DND-41 (cell line): Measurements from ENCODE around the gene TAC1.

ENCODE experiments used
- ATAC-seq: fragments of 200-7000 bp; cut with Tn5 transposase; 3 replicates; pipeline ENCODE4 v1.9.1; 2021; ENCODE audit warnings: low read depth; ENCODE audit not compliant: insufficient read depth
- DNase-seq: peaks from one replicate; pipeline ENCODE4 v3.0.0-alpha.2; 2020
- H2AFZ ChIP-seq: 2 replicates; pipeline ENCODE4 v1.6.0; 2012; ENCODE audit warnings: low read depth, low read length
- H3K27ac ChIP-seq: 2 replicates; pipeline ENCODE4 v1.5.1; 2012; ENCODE audit warnings: low read length, inconsistent platforms
- H3K27me3 ChIP-seq: fragments of 200-600 bp; sonication (generic); 2 replicates; pipeline ENCODE4 v1.6.0; 2012; ENCODE audit warnings: low read length, mild to moderate bottlenecking, inconsistent platforms; ENCODE audit not compliant: insufficient read depth, poor library complexity
- H3K36me3 ChIP-seq: 2 replicates; pipeline ENCODE4 v1.5.1; 2012; ENCODE audit warnings: low read length, inconsistent platforms; ENCODE audit not compliant: insufficient read depth
- H3K4me1 ChIP-seq: 2 replicates; pipeline ENCODE4 v1.5.1; 2012; ENCODE audit warnings: mild to moderate bottlenecking, low read length; ENCODE audit not compliant: insufficient read depth
- H3K4me2 ChIP-seq: 2 replicates; pipeline ENCODE4 v1.6.0; 2012; ENCODE audit warnings: mild to moderate bottlenecking, moderate library complexity, low read length, inconsistent platforms; ENCODE audit not compliant: insufficient read depth
- H3K4me3 ChIP-seq, 2 experiments: fragments of 200-600 bp in 1 of 2; shearing (Covaris generic) in 1 of 2; 2 replicates each; pipeline ENCODE4 v1.5.1; 2012 to 2016; ENCODE audit warnings: inconsistent platforms in 2 of 2, low read length in 2 of 2, mild to moderate bottlenecking in 2 of 2, low read depth in 1 of 2, moderate library complexity in 1 of 2
- H3K79me2 ChIP-seq: 2 replicates; pipeline ENCODE4 v1.6.0; 2012; ENCODE audit warnings: low read length, inconsistent platforms; ENCODE audit not compliant: insufficient read depth
- H3K9ac ChIP-seq: 2 replicates; pipeline ENCODE4 v1.6.0; 2012; ENCODE audit warnings: low read depth, mild to moderate bottlenecking, inconsistent platforms, low read length, moderate library complexity
- H3K9me3 ChIP-seq: 2 replicates; pipeline ENCODE4 v1.5.1; 2012; ENCODE audit warnings: low read length, moderate library complexity, mild to moderate bottlenecking, inconsistent platforms; ENCODE audit not compliant: insufficient read depth, severe bottlenecking
- H4K20me1 ChIP-seq: 2 replicates; pipeline ENCODE4 v1.6.0; 2012; ENCODE audit warnings: low read length; ENCODE audit not compliant: insufficient read depth
- EZH2 ChIP-seq: IDR thresholded peaks from 3 replicates; pipeline ENCODE4 v1.6.1; 2012; ENCODE audit warnings: borderline replicate concordance, low read depth, mild to moderate bottlenecking, moderate library complexity, low read length, inconsistent platforms; ENCODE audit not compliant: severe bottlenecking
- TF ChIP-seq, protein P1 (sequence below): IDR thresholded peaks from 2 replicates; pipeline ENCODE4 v1.5.1; 2012; ENCODE audit warnings: borderline replicate concordance, low read length, moderate library complexity, mild to moderate bottlenecking; ENCODE audit not compliant: poor library complexity, severe bottlenecking; ENCODE audit errors: extremely low read depth

TAC1 gene

DNA sequence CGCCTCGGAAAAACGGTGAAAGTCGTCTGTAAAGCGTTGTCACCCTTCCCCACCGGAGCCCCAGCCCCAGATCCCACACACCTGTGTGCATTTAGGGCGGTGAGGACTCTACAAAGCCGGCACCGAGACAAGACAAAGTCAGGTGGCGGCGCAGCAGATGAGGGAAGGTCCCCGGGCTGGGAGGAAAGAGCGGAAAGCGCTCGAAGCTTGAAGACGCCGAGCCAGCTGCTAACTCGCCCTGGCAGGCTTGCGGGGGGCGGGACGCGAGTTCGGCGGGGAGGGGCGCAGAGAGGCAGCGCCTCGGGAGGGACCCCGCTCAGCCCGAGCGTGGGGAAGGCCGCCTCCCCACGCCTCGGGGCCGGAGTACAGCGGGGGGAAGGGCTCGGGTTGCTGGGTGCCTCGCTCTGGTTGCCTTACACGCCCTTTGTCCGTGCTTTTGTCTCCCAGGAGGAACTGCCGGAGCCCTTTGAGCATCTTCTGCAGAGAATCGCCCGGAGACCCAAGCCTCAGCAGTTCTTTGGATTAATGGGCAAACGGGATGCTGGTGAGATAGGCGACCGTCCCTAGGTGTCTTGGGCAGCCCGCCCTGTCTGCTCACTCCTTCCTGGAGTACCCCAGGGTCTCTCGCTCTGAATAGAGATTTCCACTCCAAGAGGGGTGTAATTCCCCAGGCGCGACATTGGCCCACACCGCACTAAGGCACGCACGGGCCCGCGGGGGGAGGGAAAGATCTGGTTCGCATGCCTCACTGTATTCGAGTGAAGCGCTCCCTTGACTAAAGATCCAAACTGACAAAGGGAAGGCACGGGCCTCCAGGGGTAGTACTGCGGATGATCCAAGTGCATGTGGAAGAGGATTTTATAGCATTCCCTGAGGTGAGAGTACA is 1.6 kb downstream of the TAC1 start:
- no peak for TF ChIP-seq EZH2
- TF ChIP-seq, protein P1, sequence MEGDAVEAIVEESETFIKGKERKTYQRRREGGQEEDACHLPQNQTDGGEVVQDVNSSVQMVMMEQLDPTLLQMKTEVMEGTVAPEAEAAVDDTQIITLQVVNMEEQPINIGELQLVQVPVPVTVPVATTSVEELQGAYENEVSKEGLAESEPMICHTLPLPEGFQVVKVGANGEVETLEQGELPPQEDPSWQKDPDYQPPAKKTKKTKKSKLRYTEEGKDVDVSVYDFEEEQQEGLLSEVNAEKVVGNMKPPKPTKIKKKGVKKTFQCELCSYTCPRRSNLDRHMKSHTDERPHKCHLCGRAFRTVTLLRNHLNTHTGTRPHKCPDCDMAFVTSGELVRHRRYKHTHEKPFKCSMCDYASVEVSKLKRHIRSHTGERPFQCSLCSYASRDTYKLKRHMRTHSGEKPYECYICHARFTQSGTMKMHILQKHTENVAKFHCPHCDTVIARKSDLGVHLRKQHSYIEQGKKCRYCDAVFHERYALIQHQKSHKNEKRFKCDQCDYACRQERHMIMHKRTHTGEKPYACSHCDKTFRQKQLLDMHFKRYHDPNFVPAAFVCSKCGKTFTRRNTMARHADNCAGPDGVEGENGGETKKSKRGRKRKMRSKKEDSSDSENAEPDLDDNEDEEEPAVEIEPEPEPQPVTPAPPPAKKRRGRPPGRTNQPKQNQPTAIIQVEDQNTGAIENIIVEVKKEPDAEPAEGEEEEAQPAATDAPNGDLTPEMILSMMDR: no peak
- Histone ChIP-seq H3K79me2 (no peaks in the 10 kb centered on the region), H3K4me2 (no peak overlapping the region), H3K4me3 (no peak overlapping the region), H3K9ac (no peak overlapping the region), H3K4me1 (no peaks in the 10 kb centered on the region), H2AFZ (no peak overlapping the region), H3K27ac (no peak overlapping the region), H4K20me1 (no peaks in the 10 kb centered on the region), H3K9me3 (no peaks in the 10 kb centered on the region), H3K36me3 (no peaks in the 10 kb centered on the region), H3K27me3 (no peaks in the 10 kb centered on the region)
- ATAC-seq: no peak
- no peak for DNase-seq

DNA sequence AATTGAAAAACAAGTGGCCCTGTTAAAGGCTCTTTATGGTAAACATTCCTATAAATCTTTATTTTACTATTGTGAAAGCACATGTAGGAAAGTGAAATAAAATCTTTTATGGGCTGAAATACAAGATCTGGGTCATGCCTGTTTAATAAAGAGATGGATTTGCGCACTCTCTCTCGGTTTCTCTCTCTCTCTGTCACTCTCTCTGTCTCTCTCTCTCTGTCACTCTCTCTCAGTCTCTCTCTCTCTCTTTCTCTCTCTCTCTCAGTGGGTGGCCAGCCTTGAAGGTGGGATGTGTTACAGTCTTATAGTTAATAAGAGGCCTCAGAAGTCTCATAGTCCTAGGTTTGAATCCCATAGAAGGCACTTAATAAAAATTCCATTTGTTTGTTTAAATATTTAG is 2.4 kb downstream of the TAC1 start:
- no peak overlapping the region for H3K4me3 ChIP-seq
- TF ChIP-seq EZH2: no peak
- TF ChIP-seq, protein P1: no peak
- no peaks in the 10 kb centered on the region for H3K36me3 ChIP-seq
- H3K4me2 ChIP-seq: no peak overlapping the region
- H3K27me3 ChIP-seq: no peaks in the 10 kb centered on the region
- DNase-seq (no peak), ATAC-seq (no peak)
- H3K79me2 ChIP-seq: no peaks in the 10 kb centered on the region
- H2AFZ ChIP-seq: no peak overlapping the region
- H3K4me1 ChIP-seq: no peaks in the 10 kb centered on the region
- H3K9ac ChIP-seq: no peak overlapping the region
- H3K9me3 ChIP-seq: no peaks in the 10 kb centered on the region
- no peaks in the 10 kb centered on the region for H4K20me1 ChIP-seq
- no peak overlapping the region for H3K27ac ChIP-seq

DNA sequence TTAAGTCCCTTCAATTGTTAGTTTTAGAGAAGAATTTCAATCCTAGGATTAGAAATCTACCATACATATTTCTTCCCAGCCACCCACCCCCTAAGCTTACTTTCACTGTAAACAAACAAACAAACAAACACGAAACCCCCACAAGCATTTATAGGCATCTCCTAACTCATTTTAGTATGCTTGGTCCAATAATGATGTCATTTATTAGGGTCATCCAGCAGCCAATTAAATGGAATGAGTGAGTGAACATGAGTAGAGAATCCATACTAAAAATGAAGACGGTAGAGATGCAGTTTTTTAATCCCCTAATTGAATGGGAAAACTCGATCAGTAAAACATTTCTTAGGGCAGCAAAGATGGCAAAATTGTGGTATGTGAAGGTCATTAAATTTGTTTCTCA is 3.2 kb downstream of the TAC1 start:
- H3K27me3 ChIP-seq: no peaks in the 10 kb centered on the region
- no peak for DNase-seq

More for the DNA sequence above, 3.2 kb downstream of the TAC1 start:
- Histone ChIP-seq H3K27ac (no peak overlapping the region), H2AFZ (no peak overlapping the region), H3K4me3 (no peak overlapping the region), H3K4me1 (no peaks in the 10 kb centered on the region), H3K9ac (no peak overlapping the region), H3K36me3 (no peaks in the 10 kb centered on the region), H3K79me2 (no peaks in the 10 kb centered on the region), H4K20me1 (no peaks in the 10 kb centered on the region), H3K9me3 (no peaks in the 10 kb centered on the region), H3K4me2 (no peak overlapping the region)
- ATAC-seq: no peak
- TF ChIP-seq EZH2: no peak
- TF ChIP-seq, protein P1: no peak
